ENCODE data around the gene GRK2.

- peak in 3 of 4 experiments; percentile 50 to 63 (median 60) for TF ChIP-seq CTCF (IDR thresholded peaks at IDR 0.05)
- peak; percentile 39 for TF ChIP-seq POLR2AphosphoS5 (IDR thresholded peaks at IDR 0.05)
- peak; percentile 49 to 53 for TF ChIP-seq POLR2A (IDR thresholded peaks at IDR 0.05)
Measured at GRCh38 chr11:67288452-67289225, 22.4 kb downstream of the GRK2 start.
